GM12891 (cell line): ENCODE data around the gene RXFP3.

Source experiments
- DNase-seq: peaks from one replicate; pipeline ENCODE4 v3.0.0; 2011; ENCODE audit warnings: low spot score; ENCODE audit not compliant: insufficient read length
- FAIRE-seq: peaks from 2 replicates; lab custom pipeline; 2011; peaks lifted over from hg19 to GRCh38; lab: Jason Lieb, UNC
- PAX5 ChIP-seq: IDR thresholded peaks from 2 replicates; pipeline ENCODE4 v1.6.1; 2011; ENCODE audit warnings: low read length, moderate library complexity, mild to moderate bottlenecking; ENCODE audit not compliant: insufficient read depth, severe bottlenecking
- POLR2A ChIP-seq: IDR thresholded peaks from 2 replicates; pipeline ENCODE4 v1.6.1; 2011; ENCODE audit warnings: low read depth, low read length, control low read depth
- POLR2AphosphoS5 ChIP-seq: IDR thresholded peaks from 2 replicates; pipeline ENCODE4 v1.6.1; 2011; ENCODE audit warnings: low read depth, low read length, control low read depth
- POU2F2 ChIP-seq: IDR thresholded peaks from 2 replicates; pipeline ENCODE4 v1.6.1; 2011; ENCODE audit warnings: low read depth, mild to moderate bottlenecking, control low read depth, low read length, moderate library complexity
- SPI1 ChIP-seq: IDR thresholded peaks from 2 replicates; pipeline ENCODE4 v1.6.1; 2011; ENCODE audit warnings: low read depth, low read length, control low read depth
- TAF1 ChIP-seq: IDR thresholded peaks from 2 replicates; pipeline ENCODE4 v1.6.1; 2011; ENCODE audit warnings: low read depth, low read length, control low read depth

Gene RXFP3

GRCh38 chr5:33976307-33976706, 40.1 kb downstream of the RXFP3 start:
- DNase-seq (no peak), FAIRE-seq (no peak)
- no peak for TF ChIP-seq PAX5
- no peak for TF ChIP-seq SPI1
- no peak for TF ChIP-seq TAF1
- TF ChIP-seq POU2F2, result no peak
- no peak for TF ChIP-seq POLR2A
- no peak for TF ChIP-seq POLR2AphosphoS5

GRCh38 chr5:33978306-33978705, 42.1 kb downstream of the RXFP3 start:
- TF ChIP-seq TAF1, result no peak
- no peak for TF ChIP-seq POU2F2
- TF ChIP-seq SPI1, result no peak
- TF ChIP-seq POLR2A, result no peak
- TF ChIP-seq PAX5, result no peak
- no peak for TF ChIP-seq POLR2AphosphoS5
- DNase-seq (no peak), FAIRE-seq (no peak)

- FAIRE-seq (no peak), DNase-seq (no peak)
- TF ChIP-seq POLR2AphosphoS5 (no peak), TAF1 (no peak), POLR2A (no peak), POU2F2 (no peak), SPI1 (no peak), PAX5 (no peak)
Measured at GRCh38 chr5:33980030-33980429, 43.8 kb downstream of the RXFP3 start.

- TF ChIP-seq SPI1 (no peak), POLR2AphosphoS5 (no peak)
- FAIRE-seq (no peak), DNase-seq (no peak)
Measured at GRCh38 chr5:33981408-33982162, 45.4 kb downstream of the RXFP3 start.

- DNase-seq, result no peak
- TF ChIP-seq POLR2AphosphoS5 (no peak), PAX5 (no peak), POU2F2 (no peak), POLR2A (no peak), TAF1 (no peak), SPI1 (no peak)
- FAIRE-seq, result no peak
Measured at GRCh38 chr5:33984178-33984577, 48.0 kb downstream of the RXFP3 start.

- TF ChIP-seq SPI1, result no peak
- TF ChIP-seq TAF1, result no peak
- no peak for TF ChIP-seq POLR2AphosphoS5
- no peak for TF ChIP-seq PAX5
- no peak for TF ChIP-seq POU2F2
- no peak for TF ChIP-seq POLR2A
- no peak for FAIRE-seq
- DNase-seq, result no peak
Measured at GRCh38 chr5:33984671-33985124, 48.5 kb downstream of the RXFP3 start, which contains the start of gene SLC45A2. TSS of gene SLC45A2 (minus strand) at chr5:33984693. CDS start at chr5:33984583, 110 bp downstream.

- peak; percentile 26 for FAIRE-seq
- no peak for DNase-seq
- TF ChIP-seq POU2F2, result no peak
- no peak for TF ChIP-seq POLR2AphosphoS5
Measured at GRCh38 chr5:33985447-33985846, 49.3 kb downstream of the RXFP3 start.
